Forelimb muscle (tissue), 1 donor: ENCODE data around the gene ARHGAP26. TPM values are rescaled to one million over a fixed set of nuclear protein-coding genes. Genes with fewer than 3 reads are reported as not detected.

ENCODE experiments used
- DNase-seq: peaks from one replicate; pipeline ENCODE4 v3.0.0-alpha.2; 2013; ENCODE audit warnings: low read depth
- polyA plus RNA-seq: library from polyadenylated mRNA; unstranded; fragments of 120-200 nt; gene quantifications from one replicate; pipeline ENCODE4 v1.2.1, GENCODE V29; 2013; ENCODE audit not compliant: insufficient read length

ARHGAP26 gene
- polyA plus RNA-seq, 1 donor, result 11.9 TPM

DNA sequence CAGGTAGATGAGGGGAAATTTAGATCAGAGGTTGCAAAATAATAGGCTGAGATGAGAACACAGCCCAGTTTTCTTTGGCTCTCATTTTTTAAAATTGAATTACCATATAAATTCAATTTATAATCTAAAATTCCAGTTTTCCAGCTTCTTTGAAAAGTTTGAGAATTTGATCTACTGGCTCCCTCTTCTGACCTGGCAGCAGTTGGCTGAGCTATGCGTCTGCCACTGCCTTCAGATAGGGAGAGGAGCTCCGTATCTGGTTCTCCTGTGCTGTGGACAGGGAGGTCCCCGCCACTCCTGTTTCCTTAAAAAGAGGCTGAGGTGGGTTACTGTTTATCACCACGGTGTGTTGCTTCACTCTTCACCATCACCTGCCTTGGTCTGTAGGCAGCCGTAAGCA lies 103.7 kb downstream of the ARHGAP26 start:
- DNase-seq, result no peak

DNA sequence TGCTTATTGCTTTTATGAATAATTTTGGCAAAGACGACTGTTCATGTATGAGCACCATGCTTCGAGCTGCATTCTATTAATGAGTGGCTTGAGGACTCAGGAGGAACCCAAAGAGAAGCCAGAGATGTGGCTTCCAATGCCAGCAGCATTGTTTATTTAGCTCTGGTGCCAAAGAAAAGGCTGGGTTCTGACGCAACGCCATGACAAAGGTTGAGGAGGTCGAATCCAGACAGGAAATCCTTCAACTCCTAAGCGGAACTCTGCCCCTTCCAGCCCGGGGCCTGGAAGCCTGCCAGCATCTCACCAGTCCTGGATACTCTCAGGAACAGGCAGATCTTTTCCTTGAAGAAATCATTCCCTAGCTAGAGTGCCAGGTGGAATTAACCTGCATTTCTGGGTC lies 104.4 kb downstream of the ARHGAP26 start:
- no peak for DNase-seq

DNA sequence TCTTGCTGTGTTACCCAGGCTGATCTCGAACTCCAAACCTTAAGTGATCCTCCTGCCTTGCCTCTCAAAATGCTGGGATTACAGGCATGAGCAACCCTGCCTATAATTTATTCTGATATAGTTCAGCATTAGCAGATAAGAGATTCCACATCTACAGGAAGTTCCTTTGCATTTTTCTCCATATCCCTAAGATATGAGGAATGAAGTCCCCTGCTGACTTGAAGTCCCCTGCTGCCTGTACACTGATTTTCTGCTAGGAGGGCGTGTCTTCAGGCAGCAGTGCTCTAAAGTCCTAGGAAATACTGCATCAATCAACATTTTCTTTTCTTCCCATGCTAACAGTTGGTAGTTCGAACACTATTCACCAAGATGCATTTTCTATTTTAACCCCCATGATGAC lies 105.8 kb downstream of the ARHGAP26 start:
- no peak for DNase-seq

DNA sequence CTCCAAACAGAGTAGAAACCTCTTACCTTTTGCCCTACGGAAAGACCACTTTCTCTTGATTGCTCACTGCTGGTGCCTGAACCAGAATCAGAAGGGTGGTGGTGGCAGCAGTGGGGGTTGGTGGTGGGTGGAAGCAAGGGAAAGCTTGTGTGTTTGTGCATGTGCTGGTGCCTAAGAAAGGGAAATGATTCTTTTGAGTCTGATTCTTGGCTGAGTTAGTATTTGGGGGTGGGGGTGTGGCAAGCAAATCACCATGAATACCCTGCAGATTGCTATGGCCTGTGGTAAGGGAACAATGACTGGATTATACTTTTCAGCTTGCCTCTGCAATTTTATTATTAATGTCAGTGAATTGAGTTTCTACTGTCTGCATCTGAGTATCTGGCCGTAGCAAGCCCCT lies 106.6 kb downstream of the ARHGAP26 start:
- DNase-seq, result no peak

DNA sequence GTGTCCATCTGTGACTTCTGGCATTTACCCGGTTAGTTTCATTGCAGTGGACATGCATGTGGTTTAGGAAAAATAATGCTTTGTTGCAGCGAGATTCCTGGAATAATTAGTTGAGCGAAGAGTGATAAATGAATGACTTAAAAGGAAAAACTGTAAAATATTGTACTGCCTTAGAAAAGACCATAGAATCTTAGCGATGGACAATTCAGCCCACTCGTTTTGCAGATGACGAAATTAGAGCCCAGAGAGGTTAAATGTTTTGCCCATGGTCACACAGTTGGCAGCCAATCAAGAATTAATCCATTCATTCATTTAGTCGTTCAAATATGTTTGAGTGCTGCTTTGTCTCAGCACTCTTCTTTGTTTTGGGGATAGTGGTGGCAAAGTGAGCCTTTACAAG lies 107.9 kb downstream of the ARHGAP26 start:
- DNase-seq, result no peak

DNA sequence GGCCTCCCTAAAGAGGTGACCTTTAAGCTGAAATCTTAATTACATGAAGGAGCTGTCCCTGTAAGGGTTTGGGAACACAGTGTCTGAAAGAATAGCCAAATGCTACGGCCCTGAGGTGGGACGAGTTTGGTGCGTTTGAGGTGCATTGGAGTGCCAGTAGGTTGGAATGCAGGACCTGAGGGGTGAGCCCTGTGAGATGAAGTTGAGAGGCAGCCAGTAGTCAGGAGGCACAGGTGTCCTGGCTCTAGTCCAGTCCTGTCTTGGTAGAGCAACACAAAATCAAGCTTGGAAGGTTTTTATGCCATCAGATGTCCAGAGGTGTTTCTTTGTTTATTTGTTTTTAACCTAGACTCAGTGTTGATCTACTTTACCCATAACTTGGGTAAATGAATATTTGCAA lies 108.5 kb downstream of the ARHGAP26 start:
- DNase-seq, result no peak

- DNase-seq, result no peak
These were observed 111.1 kb downstream of the ARHGAP26 start for GRCh38 chr5:142881076-142881783.

GRCh38 chr5:142881784-142882126 lies 111.6 kb downstream of the ARHGAP26 start:
- no peak for DNase-seq

- DNase-seq, result no peak
These were observed 112.8 kb downstream of the ARHGAP26 start for GRCh38 chr5:142883025-142883424.

GRCh38 chr5:142883438-142883837 lies 113.3 kb downstream of the ARHGAP26 start:
- DNase-seq, result no peak

- no peak for DNase-seq
These were observed 113.9 kb downstream of the ARHGAP26 start for GRCh38 chr5:142884029-142884428.

- no peak for DNase-seq
These were observed 116.0 kb downstream of the ARHGAP26 start for GRCh38 chr5:142886211-142886610.

DNA sequence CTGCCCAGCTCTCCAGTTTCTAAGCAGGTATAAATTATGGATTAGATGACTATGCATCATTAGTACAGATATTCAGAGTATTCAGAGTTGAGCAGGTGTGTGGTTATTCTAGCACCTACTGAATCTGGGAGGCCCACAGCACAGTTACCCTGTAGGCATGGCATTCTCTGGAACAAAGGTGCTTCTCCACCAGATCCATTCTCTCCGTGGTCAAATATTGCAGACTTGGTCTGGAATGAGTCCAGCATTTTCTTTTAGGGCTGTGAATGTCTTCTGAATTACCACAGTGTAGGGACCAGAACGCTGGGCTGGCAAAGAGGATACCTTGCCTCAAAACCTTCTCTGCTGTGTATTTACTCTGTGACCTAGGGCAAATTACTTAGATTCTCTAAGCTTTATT lies 116.8 kb downstream of the ARHGAP26 start:
- DNase-seq, result no peak

DNA sequence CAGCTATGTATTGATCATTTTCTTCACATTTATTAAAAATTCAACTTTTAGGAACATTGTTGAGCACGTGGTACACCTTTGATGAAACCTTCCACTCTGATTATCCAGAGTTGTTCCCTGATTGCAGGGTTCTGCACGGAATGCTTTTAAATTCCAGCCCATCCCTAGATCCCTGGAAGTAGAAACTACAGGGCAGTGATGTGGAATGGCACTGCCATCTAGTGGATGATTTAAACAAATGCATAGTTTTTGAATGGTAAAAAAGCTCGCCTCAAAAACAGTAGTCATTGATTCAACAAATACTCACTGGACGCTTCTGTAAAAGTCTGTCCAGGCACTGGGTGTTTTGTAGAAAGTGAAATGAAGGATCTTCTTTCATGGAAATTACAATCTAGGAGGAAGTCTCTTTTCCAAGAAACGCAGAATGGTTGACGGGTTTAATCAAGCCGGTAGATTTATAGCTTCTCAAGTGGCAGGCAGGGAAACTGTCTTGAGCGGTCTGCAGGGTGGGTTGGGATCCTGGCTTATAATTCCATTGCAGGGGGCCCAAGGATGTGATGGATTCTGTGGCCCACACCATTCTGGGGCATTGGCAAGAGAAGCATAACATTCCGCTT lies 118.4 kb downstream of the ARHGAP26 start:
- DNase-seq, result peak; percentile 31

DNA sequence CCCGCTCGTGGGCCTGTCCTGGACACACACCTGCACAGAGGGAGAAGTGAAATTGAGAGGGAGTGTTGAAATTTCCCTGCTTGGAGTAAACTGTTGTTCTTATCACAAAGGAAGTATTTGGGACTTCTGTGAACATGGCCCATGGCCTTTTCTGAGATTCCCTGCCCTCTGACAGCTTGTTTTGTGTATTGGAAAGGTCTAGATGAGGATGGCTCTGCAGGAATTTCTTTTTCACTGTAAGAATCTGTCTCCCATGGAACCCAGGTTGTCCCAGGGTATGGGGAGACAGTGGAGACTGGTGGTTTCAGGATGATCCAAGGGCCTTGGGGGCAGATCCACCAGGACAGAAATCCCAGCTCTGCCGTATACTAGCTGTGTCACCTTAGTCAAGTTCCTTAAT lies 121.8 kb downstream of the ARHGAP26 start:
- DNase-seq, result no peak

- no peak for DNase-seq
These were observed 124.1 kb downstream of the ARHGAP26 start for GRCh38 chr5:142894315-142894714.

- DNase-seq, result no peak
These were observed 124.6 kb downstream of the ARHGAP26 start for GRCh38 chr5:142894749-142895148.

GRCh38 chr5:142896325-142897007 lies 126.3 kb downstream of the ARHGAP26 start:
- no peak for DNase-seq

DNA sequence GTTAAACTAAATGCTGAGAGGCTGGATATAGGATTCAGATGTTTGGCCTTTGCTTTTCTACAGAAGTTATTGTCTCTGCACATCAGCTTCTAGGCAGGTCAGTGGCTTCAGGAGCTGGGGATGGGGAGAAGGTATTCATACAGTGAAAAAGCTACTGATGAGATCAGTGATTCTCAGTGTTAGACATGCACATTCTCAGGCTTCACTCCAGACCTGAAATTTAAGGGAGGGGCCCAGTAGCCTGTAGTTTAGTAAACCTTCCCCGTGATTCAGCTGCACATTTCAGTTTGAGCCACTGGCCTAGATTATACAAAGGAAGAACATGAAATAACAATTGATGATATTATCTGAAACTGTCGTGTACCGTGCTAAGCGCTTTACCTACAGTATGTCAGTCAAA lies 127.2 kb downstream of the ARHGAP26 start:
- DNase-seq, result no peak

- no peak for DNase-seq
These were observed 130.8 kb downstream of the ARHGAP26 start for GRCh38 chr5:142900927-142901326.

- DNase-seq, result no peak
These were observed 131.5 kb downstream of the ARHGAP26 start for GRCh38 chr5:142901476-142902185.

DNA sequence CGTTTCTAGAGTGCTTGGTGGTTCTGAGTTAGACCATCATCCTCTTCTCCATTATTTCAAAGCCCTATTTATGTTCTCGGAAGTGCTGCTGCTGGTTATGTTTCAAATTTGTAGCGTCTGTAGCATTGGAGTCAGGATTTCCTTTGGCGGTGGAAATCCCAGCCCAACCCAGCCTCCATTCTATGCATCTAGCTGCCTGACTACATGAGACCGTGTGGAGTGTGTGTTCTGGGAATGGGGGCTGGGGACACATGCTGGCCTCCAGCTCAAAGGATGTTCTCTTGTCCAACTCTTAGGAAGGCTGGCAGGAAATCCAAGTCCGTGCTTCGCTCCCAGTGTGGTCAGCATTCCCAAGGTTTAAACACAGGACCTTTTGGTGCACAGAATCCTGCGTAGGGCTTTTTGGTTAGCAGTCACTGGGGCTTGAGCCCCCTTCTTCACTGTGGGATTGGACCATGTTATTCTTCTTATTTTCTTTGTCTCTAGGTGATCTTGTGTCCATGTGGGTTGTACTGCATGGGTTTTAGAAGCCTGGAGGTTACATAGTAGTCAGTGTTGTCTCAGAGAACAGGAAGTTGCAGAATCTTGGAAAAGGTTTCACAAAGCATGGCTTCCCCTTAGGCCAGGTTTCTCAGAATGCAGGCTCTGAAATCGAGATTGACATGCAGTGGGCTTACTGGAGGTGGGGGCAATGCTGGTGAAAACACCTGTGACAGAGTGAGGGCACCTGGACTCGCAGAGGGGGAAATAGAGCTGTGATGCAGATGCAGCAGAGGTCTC lies 132.2 kb downstream of the ARHGAP26 start:
- no peak for DNase-seq
